HG02885 (cell line): ENCODE measurements around the gene NXN.
"Not testable (repeated sequence)": the region's sequence is repeated elsewhere in the genome, so short reads cannot be mapped to it uniquely, and the experiment has no call there.

ENCODE experiments used
- ATAC-seq: cut with Tn5 transposase; IDR thresholded peaks from one replicate; pipeline ENCODE4 v1.9.1; 2021; ENCODE audit warnings: mild to moderate bottlenecking; ENCODE audit not compliant: unreplicated experiment, poor library complexity

The NXN gene

DNA sequence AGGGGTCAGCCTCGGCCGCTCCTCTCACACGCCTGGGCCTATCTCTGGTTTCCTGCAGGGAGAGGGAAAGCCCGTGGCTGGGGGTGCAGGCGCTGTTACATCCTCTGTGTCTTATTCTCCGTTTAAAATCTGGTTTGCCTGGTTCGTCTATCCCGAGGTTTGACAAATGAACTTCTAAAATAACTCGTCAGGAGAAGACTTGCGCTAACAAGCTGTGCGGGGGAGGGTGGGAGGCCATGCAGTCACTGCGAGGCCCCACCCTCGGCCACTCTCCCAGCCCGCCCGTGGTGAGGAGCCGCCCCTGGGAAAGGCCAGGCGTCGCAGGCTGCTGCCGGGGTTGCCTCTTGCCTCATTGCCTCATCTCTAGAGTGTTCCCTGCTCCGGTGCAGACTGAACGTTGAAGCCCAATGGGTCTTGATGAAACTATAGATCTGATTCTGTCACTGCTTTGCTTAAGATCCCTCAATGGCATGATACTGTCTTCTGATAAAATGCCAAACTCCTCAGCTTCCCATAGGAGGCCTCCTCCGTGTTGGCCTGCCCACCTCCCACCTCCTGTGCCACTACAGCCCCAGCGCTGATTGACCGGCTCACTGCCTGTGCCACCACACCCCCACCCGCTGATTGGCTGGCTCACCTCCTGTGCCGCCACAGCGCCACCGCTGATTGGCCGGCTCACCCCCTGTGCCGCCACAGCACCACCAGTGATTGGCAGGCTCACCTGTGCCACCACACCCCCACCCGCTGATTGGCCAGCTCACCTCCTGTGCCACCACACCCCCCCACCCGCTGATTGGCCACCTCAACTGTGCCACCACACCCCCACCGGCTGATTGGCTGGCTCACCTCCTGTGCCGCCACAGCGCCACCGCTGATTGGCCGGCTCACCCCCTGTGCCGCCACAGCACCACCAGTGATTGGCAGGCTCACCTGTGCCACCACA is 189.4 kb downstream of the NXN start:
- not testable (repeated sequence) for ATAC-seq

- ATAC-seq: no peak
These were observed 190.3 kb downstream of the NXN start for GRCh38 chr17:789160-789840.

DNA sequence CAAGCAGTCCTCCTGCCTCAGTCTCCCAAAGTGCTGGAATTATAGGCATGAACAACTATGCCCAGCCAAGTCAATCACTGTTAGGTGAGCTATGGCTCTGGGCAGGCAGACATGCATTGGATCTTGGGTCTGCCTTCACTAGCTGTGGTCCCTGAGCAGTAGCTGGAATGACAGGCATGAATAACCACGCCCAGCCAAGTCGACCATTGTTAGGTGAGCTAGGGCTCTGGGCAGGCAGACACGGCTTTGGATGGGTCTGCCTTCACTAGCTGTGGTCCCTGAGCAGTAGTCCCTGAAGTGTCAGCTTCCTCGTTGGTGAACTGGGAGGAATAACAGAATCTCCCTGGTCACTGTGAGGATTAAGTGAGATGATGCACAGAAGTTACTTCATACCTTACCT is 191.0 kb downstream of the NXN start:
- no peak for ATAC-seq

GRCh38 chr17:787641-788221 is 191.8 kb downstream of the NXN start:
- no peak for ATAC-seq

- not testable (repeated sequence) for ATAC-seq
These were observed 193.7 kb downstream of the NXN start for GRCh38 chr17:785901-786300.

DNA sequence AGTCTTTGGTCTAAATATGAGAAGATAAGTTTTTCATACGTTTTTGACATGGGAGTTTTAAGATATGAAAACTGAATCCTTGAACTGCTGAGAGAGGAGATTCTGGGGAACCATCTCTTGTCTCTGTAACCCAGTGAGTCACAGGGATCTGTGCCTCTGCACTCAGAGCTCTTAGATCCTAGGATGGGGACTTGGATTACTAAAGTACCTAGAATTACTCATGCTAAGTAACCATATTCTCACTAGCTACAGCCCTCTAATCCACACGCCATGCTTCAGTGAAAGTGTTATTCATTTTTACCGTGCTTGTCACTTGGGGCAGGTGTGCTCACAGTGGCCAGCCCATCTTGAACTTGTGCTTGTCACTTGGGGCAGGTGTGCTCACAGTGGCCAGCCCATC is 195.4 kb downstream of the NXN start:
- ATAC-seq: no peak

GRCh38 chr17:781805-782731 is 197.5 kb downstream of the NXN start, which contains the start of the genes GLOD4 and MRM3:
Gene GLOD4 (minus strand): TSS chr17:782280. CDS start chr17:782255, 25 bp downstream.
Gene MRM3 (plus strand): TSS chr17:782353. CDS start chr17:782379, 26 bp downstream.
- ATAC-seq: peak; percentile 89

GRCh38 chr17:778096-778495 is 201.5 kb downstream of the NXN start:
- ATAC-seq: no peak

DNA sequence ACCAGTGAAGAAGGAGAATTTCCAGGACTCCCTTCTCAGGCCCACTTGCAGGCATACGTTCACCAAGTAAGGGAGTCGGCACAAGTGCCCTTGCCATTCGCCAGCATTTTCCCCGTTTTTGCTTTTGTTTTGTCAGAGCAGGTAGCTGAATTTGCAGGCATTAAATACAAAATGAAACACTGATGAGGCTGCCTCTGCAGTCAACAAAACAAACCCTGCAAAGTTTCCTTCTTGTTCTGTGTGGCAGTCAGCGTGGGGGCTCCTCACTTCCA is 205.3 kb downstream of the NXN start:
- ATAC-seq: no peak

DNA sequence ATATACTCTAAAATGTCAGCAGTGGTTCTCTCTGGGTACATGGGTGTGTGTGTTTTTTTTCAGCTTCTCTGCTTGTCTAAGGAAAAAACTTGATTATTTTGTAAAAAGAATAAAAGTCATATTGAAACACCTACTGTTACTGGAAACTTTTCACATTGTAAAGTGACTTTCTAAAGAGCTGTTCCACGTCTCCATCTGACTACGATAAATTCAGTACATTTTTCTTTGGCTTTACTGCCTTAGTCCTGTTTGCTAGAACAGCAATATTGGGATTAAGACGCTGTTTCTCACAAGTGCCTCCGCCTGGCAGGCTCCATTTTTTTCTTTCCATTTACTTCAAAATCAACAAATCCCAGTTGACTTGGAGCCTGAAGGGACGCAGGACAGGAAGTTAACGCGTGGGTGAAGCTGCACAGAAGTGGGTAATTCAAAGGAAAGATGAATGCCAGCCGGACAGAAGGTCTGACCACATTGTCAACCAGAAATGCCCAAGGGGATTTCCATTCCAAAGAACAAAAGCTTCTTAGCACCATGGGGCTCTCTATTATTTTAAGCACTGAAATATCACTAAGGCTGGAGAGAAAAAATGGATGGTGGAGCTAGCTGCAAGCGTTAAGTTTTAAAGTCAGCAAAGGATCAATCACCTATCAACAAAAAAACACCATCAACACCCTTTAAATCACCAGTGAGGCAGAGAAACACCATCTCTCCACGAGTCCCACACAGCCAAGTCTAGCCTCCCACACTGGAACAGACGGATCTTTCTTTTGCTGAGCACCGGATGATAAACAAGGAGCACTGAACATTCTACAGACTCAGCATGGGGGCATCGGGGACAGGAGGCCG is 205.9 kb downstream of the NXN start:
- no peak for ATAC-seq

GRCh38 chr17:773016-773415 is 206.6 kb downstream of the NXN start:
- ATAC-seq: no peak

GRCh38 chr17:767076-767475 is 212.5 kb downstream of the NXN start:
- no peak for ATAC-seq

- ATAC-seq: no peak
These were observed 219.2 kb downstream of the NXN start for GRCh38 chr17:760371-760770.

- no peak for ATAC-seq
These were observed 219.6 kb downstream of the NXN start for GRCh38 chr17:759964-760363.

- not testable (repeated sequence) for ATAC-seq
These were observed 223.5 kb downstream of the NXN start for GRCh38 chr17:756010-756567.

DNA sequence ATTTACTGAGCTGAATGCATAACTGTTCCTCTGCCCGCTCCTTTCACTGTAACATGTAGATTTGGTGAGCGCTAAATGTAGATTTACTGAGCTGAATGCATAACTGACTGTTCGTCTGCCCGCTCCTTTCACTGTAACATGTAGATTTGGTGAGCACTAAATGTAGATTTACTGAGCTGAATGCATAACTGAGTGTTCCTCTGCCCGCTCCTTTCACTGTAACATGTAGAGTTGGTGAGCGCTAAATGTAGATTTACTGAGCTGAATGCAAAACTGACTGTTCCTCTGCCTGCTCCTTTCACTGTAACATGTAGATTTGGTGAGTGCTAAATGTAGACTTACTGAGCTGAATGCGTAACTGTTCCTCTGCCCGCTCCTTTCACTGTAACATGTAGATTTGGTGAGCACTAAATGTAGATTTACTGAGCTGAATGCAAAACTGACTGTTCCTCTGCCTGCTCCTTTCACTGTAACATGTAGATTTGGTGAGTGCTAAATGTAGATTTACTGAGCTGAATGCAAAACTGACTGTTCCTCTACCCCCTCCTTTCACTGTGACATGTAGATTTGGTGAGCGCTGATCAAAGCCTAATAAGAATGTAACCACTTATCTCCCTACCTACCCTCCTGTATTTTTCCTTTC is 224.1 kb downstream of the NXN start:
- ATAC-seq: not testable (repeated sequence)

GRCh38 chr17:753418-753817 is 226.2 kb downstream of the NXN start:
- ATAC-seq: no peak

DNA sequence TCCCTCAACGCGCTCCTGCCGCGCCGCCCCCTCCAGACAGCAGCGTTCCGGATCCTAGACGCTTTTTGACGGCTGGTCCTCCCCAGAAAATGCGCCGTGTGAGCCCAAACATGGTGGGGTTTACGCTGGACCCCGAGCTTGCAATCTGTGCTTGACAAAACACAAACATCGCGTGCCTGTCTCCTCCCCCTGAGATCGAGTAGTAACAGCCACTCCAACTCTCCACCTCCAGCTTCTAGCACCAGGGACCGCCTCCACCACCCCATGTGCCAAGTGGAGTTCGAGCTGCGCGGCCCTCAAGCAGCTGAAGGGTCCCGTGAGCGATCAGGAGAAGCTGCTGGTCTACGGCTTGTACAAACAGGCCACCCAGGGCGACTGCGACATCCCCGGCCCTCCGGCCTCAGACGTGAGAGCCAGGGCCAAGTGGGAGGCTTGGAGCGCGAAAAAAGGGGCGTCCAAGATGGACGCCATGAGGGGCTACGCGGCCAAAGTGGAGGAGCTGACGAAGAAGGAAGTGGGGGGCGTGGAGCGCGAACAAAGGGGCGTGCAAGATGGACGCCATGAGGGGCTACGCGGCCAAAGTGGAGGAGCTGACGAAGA is 226.9 kb downstream of the NXN start:
- no peak for ATAC-seq
